Testis (tissue), 2 donors: Measurements from ENCODE around the gene FAM234A.

Experiments used
- CTCF ChIP-seq, 3 experiments: fragments of 450-650 bp in 2 of 3; fragments of 200-600 bp in 1 of 3; sonication (generic) in 1 of 3; IDR thresholded peaks; one replicate each; pipeline ENCODE4 v1.5.1; 2016 to 2019; ENCODE audit warnings: antibody characterized with exemption in 3 of 3, mild to moderate bottlenecking in 2 of 3, moderate library complexity in 1 of 3
- POLR2A ChIP-seq: fragments of 450-650 bp; IDR thresholded peaks from one replicate; pipeline ENCODE4 v1.6.1; 2017; ENCODE audit warnings: antibody characterized with exemption, mild to moderate bottlenecking, moderate library complexity

- TF ChIP-seq CTCF (IDR thresholded peaks at IDR 0.05), result no peak
- no peak for TF ChIP-seq POLR2A
Observed at GRCh38 chr16:287298-287811, 52.7 kb downstream of the FAM234A start.
